Activated CD4-positive, alpha-beta T cell treated with anti-CD3 and anti-CD28 coated beads, Interleukin-2, amount 10 ng/mL, durations not matched to agents 24 days and 14 days (primary cell): ENCODE data around the gene FGG. TPM values are rescaled to one million over a fixed set of nuclear protein-coding genes. Genes with fewer than 3 reads are reported as not detected.
A peak's percentile ranks its signal among the peaks of the same experiment; 100 is the strongest.

Experiments
- DNase-seq: peaks from one replicate; pipeline ENCODE4 v3.0.0; 2022
- H3K27ac Mint-ChIP-seq: one replicate; pipeline ENCODE4 v1.8.0; 2022; ENCODE audit warnings: mild to moderate bottlenecking, mixed read lengths
- H3K27me3 Mint-ChIP-seq: one replicate; pipeline ENCODE4 v1.8.0; 2022; ENCODE audit warnings: mixed read lengths
- H3K36me3 Mint-ChIP-seq: one replicate; pipeline ENCODE4 v1.8.0; 2022; ENCODE audit warnings: low read depth, mild to moderate bottlenecking, mixed read lengths
- H3K4me1 Mint-ChIP-seq: one replicate; pipeline ENCODE4 v1.8.0; 2021; ENCODE audit warnings: mixed read lengths
- H3K4me3 Mint-ChIP-seq: one replicate; pipeline ENCODE4 v1.8.0; 2022; ENCODE audit warnings: mild to moderate bottlenecking, moderate library complexity, mixed read lengths
- H3K9me3 Mint-ChIP-seq: one replicate; pipeline ENCODE4 v1.8.0; 2021; ENCODE audit warnings: mixed read lengths
- intact Hi-C: fragments of 100-400 bp; cut with micrococcal nuclease; formaldehyde crosslinking; loops from one replicate; pipeline ENCODE4 v1.15.1; 2023
- total RNA-seq: library from RNA; stranded (reverse); gene quantifications from 2 replicates; pipeline ENCODE4 v1.2.3, GENCODE V29; 2022

Gene FGG
- not detected in 2 replicates for total RNA-seq

DNA sequence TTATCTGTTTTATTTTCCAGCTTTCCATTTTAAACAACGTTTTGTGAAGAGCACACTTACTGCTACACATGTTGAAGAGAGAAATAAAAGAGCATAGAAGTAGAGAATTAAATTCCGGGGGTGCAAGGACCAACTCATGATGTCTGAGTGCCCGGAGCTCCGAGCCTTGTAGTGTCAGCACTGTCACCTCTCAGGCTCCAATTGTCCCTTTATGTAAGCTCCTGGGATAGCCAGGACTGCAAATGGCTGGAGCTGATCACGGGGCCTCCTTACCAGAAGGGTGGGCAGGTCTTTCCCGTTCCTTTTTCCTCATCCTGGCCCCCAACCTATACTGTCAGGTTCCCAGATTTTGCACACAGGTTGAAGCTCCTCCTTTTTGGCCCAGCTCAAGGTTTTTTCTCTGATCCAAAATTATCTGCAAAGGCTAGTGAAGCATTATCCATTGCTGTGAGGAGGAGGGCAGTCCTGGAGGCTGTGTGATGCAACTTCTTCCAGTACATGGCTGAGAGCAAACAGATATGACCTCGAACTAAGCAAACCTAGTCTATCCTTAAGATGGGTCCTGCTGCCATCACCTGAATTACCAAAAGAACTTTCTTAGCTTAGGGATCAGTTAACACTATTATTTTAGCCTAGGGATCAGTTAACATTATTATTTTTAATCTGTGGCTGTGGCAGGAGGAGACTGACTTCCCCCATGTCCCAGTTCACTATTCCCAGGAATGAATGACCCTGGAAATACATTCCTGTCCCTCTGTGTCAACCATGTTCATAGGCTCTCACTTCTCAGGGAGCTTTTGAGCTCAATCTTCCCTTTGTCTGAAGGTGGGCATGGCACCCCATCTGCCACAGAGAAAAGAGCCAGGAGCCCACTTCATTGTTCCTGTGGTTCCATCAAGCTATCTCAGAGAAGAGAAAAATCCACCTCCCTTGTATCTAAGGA lies at the start of gene FGG:
TSS of gene FGG (minus strand) at position 185 of the 943 bp plus-strand sequence. CDS start at position 138, 47 bp downstream.
- H3K27me3 Mint-ChIP-seq = peaks cover 32% of the 10 kb centered on the region
- no peak within 1 kb of the TSS for H3K27ac Mint-ChIP-seq
- DNase-seq = no peak
- intact Hi-C loops = no loop called here
- H3K9me3 Mint-ChIP-seq = peaks cover 5% of the 10 kb centered on the region
- peaks cover 10% of the 10 kb centered on the region for H3K4me1 Mint-ChIP-seq
- no peaks in the 10 kb centered on the region for H3K36me3 Mint-ChIP-seq
- no peak within 1 kb of the TSS for H3K4me3 Mint-ChIP-seq

DNA sequence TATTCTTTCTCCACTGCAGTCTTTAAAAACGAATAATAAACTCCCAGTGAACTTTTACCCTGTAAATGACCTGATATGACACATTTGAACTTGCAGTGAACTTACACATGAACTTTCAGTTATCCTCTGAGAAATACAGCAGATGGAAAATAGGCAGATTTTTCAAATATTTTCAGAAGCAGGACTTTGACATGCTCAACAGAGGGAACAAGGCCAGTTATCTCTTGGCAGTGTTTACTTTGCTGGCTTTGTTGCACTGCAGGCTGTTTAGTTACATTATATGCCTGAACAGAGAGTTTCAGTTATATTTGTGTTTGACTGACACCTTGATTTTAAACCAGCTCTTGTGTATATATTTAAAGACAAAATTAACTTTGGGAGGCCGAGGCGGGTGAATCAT lies 47.6 kb upstream of the FGG start:
- no peaks in the 10 kb centered on the region for H3K9me3 Mint-ChIP-seq
- H3K4me3 Mint-ChIP-seq = no peak overlapping the region
- peaks cover 3% of the 10 kb centered on the region for H3K27me3 Mint-ChIP-seq
- H3K36me3 Mint-ChIP-seq = no peaks in the 10 kb centered on the region
- H3K27ac Mint-ChIP-seq = no peak overlapping the region
- no peak for DNase-seq
- no peaks in the 10 kb centered on the region for H3K4me1 Mint-ChIP-seq
- intact Hi-C loops = no loop called here

DNA sequence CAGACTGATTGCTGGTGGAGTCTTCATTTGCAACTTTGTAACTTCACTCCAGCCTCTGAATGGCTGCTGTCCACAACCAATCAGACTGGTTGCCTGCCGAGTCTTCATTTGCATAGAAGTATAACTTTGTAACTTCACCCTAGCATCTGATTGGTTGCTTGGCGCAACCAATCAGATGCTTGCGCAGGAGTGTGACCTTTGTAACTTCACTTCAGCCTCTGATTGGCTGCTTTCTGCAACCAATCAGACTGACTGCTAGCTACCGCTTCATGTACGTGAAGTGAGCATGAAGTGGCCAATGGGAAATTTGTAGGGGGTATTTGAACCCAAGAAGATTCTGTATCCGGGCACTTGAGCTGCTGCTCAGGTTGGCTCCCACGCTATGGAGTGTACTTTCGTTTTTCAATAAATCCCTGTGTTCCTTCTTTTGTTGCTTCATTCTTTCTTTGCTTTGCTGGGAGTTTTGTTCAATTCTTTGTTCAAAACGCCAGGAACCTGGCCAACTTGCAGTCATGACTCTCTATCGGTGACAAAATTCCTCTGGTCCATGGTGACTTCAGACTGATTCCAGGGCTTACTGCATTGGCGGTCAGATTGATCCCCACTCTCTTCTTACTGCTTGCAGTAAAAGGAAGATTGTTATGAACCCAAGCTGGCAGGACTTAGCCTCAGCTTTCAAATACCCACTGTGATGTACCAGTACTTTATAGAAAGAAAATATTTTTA lies 46.4 kb upstream of the FGG start:
- no peak overlapping the region for H3K27ac Mint-ChIP-seq
- H3K4me3 Mint-ChIP-seq = no peak overlapping the region
- DNase-seq = no peak
- no peaks in the 10 kb centered on the region for H3K4me1 Mint-ChIP-seq
- H3K9me3 Mint-ChIP-seq = no peaks in the 10 kb centered on the region
- H3K27me3 Mint-ChIP-seq = peaks cover 3% of the 10 kb centered on the region
- H3K36me3 Mint-ChIP-seq = no peaks in the 10 kb centered on the region
- intact Hi-C loops = no loop called here

DNA sequence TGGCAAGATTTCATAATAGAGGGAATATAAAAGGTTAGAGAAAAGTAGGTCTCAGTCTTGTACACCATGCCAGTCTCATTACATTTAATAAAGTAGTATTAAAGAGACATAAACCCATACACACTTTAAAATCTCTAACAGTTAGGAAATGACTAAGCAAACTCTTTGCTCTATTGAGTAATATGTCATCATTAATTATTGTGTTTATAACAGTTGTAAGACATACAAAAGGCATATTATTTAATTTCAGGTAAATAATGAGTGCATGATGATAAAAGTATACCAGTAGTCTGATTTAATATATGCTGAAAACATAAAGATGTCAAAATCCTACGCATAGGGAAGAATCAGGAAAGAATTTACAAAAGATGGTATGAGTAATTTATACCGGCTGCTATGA lies 31.0 kb upstream of the FGG start:
- Mint-ChIP-seq H3K27ac (no peak overlapping the region), H3K4me3 (no peak overlapping the region), H3K36me3 (no peaks in the 10 kb centered on the region), H3K9me3 (no peaks in the 10 kb centered on the region), H3K27me3 (peaks cover 17% of the 10 kb centered on the region), H3K4me1 (no peaks in the 10 kb centered on the region)
- intact Hi-C loops = no loop called here
- DNase-seq = no peak

DNA sequence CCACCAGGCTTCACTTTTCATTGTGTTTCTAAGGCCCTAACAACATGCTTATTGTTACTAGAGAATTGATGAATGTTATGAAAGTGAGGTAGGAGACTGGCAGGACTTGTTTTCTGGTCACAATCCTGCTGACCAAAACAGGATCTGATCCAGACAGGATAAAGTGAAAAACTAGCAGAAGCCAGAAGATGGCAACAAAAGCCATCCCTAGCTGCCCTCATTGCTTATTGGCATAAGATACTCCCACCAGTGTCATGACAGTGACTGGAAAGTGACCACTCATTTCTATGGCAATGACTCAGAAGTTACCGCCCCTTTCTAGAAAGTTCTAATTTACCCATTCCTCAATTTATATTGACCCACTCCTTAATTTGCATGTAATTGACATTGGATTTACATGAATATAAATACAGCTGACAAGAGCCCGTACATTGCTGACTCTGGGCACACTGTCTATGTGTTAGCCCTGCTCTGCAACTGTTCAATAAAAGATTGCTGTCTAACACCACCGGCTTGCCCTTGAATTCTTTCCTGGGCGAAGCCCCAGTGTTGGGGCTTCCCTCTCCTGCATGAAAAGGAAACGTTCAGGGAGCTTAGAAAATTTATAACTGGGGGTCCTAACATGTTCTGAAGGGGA lies 30.0 kb upstream of the FGG start:
- intact Hi-C loops = no loop called here
- Mint-ChIP-seq H3K36me3 (no peaks in the 10 kb centered on the region), H3K27ac (no peak overlapping the region), H3K9me3 (no peaks in the 10 kb centered on the region), H3K4me3 (no peak overlapping the region), H3K4me1 (no peaks in the 10 kb centered on the region), H3K27me3 (peaks cover 15% of the 10 kb centered on the region)
- no peak for DNase-seq

DNA sequence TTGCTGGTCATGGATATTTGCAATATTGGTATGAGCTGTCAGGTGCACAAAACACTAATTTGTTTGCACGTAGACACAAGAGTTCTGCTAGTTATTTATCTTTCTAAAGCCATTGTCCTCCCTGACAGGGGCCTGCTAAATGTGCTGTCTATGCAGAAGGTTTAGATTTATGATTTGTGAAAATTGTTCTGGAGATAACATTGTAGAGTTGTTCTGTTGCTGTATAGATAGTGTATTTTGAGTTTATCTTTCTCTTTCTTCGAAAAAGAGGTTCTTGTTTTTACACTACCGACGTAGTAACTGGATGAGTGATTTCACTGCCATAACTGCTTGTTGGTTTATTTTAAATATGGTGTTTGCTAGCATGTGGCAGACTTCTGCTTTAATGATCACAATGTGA lies 28.5 kb upstream of the FGG start:
- Mint-ChIP-seq H3K9me3 (no peaks in the 10 kb centered on the region), H3K27ac (no peak overlapping the region), H3K27me3 (peaks cover 12% of the 10 kb centered on the region), H3K4me1 (no peaks in the 10 kb centered on the region), H3K4me3 (no peak overlapping the region), H3K36me3 (no peaks in the 10 kb centered on the region)
- intact Hi-C loops = no loop called here
- no peak for DNase-seq

DNA sequence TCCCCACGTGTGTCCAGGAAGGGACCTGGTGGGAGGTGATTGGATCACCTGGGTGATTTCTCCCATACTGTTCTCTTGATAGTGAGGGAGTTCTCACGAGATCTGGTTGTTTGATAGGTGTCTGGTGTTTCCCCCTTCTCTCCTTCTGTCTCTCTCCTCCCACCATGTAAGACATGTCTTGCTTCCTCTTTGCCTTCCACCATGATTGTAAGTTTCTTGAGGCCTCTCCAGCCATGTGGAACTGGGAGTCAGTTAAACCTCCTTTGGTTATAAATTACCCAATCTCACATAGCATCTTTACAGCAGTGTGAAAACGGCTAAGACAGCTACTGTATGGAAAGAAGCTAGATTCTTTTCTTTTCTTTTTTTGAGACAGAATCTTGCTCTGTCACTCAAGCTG lies 21.6 kb upstream of the FGG start:
- no peak overlapping the region for H3K4me3 Mint-ChIP-seq

DNA sequence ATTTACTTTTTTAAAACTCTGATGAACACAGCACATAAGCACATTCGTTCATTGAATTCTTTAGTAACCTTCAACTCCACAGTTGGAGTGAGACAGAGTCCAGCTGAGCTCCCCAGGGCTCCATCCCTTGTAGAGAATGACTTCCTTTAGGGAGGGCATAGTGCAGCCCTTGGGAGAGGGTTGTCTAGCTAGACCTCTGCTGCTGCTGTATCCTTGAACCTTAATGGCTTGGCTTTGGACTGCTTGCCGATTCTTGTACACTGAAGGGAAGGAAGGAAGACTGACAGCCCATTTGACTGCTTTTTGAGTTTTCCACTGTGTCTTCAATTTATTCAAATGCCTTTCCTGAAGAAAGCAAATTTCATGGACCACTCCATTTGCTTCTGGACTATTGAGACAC lies 19.4 kb upstream of the FGG start:
- no peak for DNase-seq
- H3K4me1 Mint-ChIP-seq = no peaks in the 10 kb centered on the region
- intact Hi-C loops = no loop called here
- no peaks in the 10 kb centered on the region for H3K36me3 Mint-ChIP-seq
- no peaks in the 10 kb centered on the region for H3K9me3 Mint-ChIP-seq
- no peak overlapping the region for H3K27ac Mint-ChIP-seq
- peaks cover 25% of the 10 kb centered on the region for H3K27me3 Mint-ChIP-seq
- no peak overlapping the region for H3K4me3 Mint-ChIP-seq

More for the DNA sequence above, 21.6 kb upstream of the FGG start:
- H3K36me3 Mint-ChIP-seq = no peaks in the 10 kb centered on the region
- intact Hi-C loops = no loop called here
- H3K27ac Mint-ChIP-seq = no peak overlapping the region
- H3K9me3 Mint-ChIP-seq = no peaks in the 10 kb centered on the region
- DNase-seq = no peak
- H3K4me1 Mint-ChIP-seq = no peaks in the 10 kb centered on the region
- peaks cover 25% of the 10 kb centered on the region for H3K27me3 Mint-ChIP-seq

DNA sequence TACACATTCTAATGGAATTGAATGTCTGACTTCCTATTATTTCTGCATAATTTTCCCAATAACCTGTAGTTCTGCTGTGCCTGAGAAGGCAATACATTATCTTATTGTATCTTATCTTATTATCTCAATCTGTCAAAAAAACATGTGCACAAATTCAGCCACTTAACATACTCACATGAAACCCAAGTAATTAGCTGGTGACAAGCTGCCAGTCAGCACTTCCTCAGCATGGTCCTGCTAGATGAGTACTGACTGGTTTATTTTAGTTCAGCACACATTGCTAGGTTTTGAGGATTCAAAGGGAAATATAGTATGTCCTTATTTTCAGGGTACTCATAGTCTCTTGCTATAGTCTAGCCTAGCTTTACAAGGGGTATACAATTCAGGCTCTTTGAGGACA lies 17.9 kb upstream of the FGG start:
- H3K9me3 Mint-ChIP-seq = no peaks in the 10 kb centered on the region
- H3K4me1 Mint-ChIP-seq = no peaks in the 10 kb centered on the region
- no peak overlapping the region for H3K4me3 Mint-ChIP-seq
- H3K27me3 Mint-ChIP-seq = peaks cover 33% of the 10 kb centered on the region
- H3K27ac Mint-ChIP-seq = no peak overlapping the region
- no peak for DNase-seq
- no peaks in the 10 kb centered on the region for H3K36me3 Mint-ChIP-seq
- intact Hi-C loops = no loop called here

DNA sequence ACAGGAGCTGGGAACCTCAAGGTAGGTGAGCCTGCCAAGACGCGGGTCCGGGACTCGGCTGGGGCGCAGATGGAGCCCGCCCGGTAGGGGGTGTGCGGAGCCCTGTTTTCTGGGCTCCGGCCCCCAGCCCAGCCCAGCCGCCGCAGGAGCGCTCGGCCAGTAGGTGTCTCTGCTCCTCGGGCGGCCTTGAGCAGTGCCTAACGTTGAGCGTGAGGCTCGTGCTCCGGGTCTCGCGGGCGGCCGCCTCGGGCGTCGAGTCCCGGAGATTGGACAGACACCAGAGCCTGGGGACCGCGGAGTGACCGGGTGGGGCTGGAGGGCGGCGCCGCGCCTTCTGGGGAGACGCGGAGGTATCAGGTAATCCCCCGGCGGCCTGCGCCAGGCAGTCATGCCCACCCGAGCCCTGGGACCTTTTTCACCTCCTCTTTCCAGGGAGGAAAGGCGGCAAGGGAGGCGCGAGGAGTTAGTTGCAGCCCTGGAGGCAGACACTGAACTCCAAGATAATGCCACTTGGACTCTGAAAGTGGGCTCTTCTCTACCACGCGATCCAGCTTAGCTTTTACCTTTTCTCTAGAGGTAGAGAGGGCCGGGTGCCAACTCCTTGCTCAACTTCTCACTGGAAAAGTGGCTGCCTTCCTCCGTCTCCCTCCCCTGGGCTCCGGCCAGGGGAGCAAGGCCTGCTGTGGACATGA lies 14.5 kb upstream of the FGG start:
- DNase-seq = peak; percentile 80
- Mint-ChIP-seq H3K4me1 (no peaks in the 10 kb centered on the region), H3K4me3 (no peak overlapping the region), H3K9me3 (no peaks in the 10 kb centered on the region), H3K36me3 (no peaks in the 10 kb centered on the region), H3K27ac (no peak overlapping the region), H3K27me3 (peaks cover 28% of the 10 kb centered on the region)
- intact Hi-C loops = loop anchor here (10.0 kb wide), 1 partner anchor 748 kb away; the partner anchor contains the start of gene MAP9

DNA sequence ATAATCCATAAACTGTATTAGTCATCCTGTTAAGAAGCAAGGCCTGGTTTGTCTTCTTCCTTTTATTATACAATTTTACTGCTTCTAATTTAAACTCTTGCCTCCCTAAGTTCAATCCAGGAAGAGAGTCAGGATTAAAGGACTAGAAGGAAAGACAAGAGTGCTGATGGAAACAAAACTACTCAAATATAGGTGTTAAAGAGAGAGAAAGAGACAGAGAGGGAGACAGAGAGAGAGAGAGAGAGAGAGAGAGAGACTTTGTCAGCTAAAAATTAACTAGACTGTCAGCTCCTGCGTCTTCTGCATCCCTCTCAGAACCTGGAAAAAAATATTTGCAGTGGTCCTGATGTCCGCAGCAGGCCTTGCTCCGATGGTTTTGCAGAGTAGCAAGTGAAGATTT lies 13.5 kb upstream of the FGG start:
- intact Hi-C loops = loop anchor here (10.0 kb wide), 1 partner anchor 749 kb away; the partner anchor contains the start of gene MAP9
- DNase-seq = no peak
- Mint-ChIP-seq H3K4me1 (no peaks in the 10 kb centered on the region), H3K9me3 (no peaks in the 10 kb centered on the region), H3K4me3 (peak overlapping the region; percentile 26), H3K36me3 (no peaks in the 10 kb centered on the region), H3K27ac (no peak overlapping the region), H3K27me3 (peaks cover 28% of the 10 kb centered on the region)

DNA sequence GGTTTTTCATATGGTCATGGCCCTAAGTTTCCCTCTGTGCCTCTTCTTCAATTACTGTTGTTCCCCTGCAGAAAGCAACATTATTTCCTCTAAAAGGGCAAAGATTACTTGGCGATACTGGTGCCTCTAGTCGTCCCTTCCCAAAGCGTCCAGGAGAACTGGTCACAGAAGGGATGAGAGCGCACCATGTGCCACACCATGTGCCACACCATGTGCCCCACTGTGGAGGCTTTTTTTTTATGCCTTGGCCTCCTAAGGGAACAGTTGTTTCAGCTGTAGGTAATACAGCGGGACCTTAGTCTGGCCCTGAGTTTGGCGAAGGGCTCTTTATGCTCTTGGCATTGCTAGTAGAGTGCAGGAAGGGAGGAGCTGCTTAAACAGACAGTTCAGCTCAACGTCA lies 11.5 kb upstream of the FGG start:
- H3K4me1 Mint-ChIP-seq = no peaks in the 10 kb centered on the region
- H3K27me3 Mint-ChIP-seq = peaks cover 25% of the 10 kb centered on the region
- H3K4me3 Mint-ChIP-seq = no peak overlapping the region
- intact Hi-C loops = loop anchor here (10.0 kb wide), 1 partner anchor 751 kb away; the partner anchor contains the start of gene MAP9
- no peak for DNase-seq
- no peaks in the 10 kb centered on the region for H3K9me3 Mint-ChIP-seq
- H3K36me3 Mint-ChIP-seq = no peaks in the 10 kb centered on the region
- no peak overlapping the region for H3K27ac Mint-ChIP-seq

DNA sequence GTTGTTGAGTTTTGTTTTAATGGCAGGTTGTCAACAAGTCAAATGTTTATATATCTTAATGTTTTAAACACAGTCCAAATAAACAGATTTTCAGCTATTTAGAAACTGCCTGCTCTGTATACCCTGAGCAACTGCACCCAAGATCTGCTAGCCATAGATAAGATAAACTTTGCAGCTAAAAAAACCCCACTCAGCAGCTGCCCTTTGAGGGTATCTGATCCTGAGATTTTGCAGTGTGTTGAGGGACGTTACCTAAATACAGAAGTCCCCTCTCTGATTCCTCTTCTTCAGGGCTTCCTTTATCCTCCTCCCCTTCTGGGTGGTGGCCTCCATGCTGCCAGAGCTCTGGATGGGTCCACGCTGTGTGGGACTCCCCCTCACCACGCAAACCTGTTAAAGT lies 11.0 kb upstream of the FGG start:
- intact Hi-C loops = loop anchor here (10.0 kb wide), 1 partner anchor 751 kb away; the partner anchor contains the start of gene MAP9
- peaks cover 2% of the 10 kb centered on the region for H3K4me1 Mint-ChIP-seq
- H3K4me3 Mint-ChIP-seq = no peak overlapping the region
- no peaks in the 10 kb centered on the region for H3K36me3 Mint-ChIP-seq
- DNase-seq = no peak
- peaks cover 25% of the 10 kb centered on the region for H3K27me3 Mint-ChIP-seq
- no peaks in the 10 kb centered on the region for H3K9me3 Mint-ChIP-seq
- H3K27ac Mint-ChIP-seq = no peak overlapping the region
